ENCODE data around the gene SUPT4H1.

The SUPT4H1 gene

GRCh38 chr17:58302171-58302918, 49.7 kb downstream of the SUPT4H1 start:
- no peak for TF ChIP-seq CTCF (IDR thresholded peaks at IDR 0.05; ENCODE audit: extremely low read depth, insufficient read depth, missing control alignments)
- in situ Hi-C loops (cut with MboI; ENCODE audit: low pct_unique_long_range_greater_than_20kb, low sequenced_read_pairs, unreplicated experiment), result loop anchor here (10.0 kb wide), 1 partner anchor 142 kb away; no protein-coding TSS in a partner anchor
- DNase-seq (ENCODE audit: low spot score), result no peak

DNA sequence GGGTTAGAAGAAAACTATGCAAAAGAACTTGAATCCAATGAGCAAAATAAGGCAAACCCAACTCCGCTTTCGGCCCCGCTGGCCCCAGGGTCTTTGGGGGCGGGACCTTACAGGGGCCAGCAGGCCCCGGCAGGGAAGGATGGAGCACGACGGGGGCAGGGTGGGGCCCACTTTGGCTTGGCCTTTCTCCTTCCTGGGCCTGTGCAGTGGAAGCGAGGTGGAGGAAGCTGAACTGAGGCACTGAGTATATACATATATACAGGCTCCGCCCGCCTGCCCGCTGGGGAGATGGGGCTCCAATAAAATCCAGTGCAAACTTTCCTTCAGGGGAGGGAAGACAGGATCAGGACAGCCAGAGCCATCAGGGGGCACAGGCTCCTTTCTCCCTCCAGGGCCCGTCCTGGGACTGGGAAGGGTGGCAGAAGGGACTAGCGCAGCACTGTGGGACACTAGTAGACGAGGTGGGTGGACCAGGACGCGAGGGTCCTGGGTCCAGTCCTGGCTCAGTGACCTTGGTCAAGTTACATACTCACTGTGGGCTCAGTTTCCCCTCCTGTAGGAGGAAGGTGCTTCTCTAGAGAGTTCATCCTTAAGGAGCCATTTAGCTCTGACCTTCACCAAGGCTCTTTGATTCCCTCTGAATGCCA, 50.4 kb downstream of the SUPT4H1 start:
- no peak for DNase-seq (ENCODE audit: low spot score)
- in situ Hi-C loops (cut with MboI; ENCODE audit: low pct_unique_long_range_greater_than_20kb, low sequenced_read_pairs, unreplicated experiment), result loop anchor here (10.0 kb wide), 1 partner anchor 143 kb away; no protein-coding TSS in a partner anchor
- TF ChIP-seq CTCF (IDR thresholded peaks at IDR 0.05; ENCODE audit: extremely low read depth, insufficient read depth, missing control alignments), result no peak

DNA sequence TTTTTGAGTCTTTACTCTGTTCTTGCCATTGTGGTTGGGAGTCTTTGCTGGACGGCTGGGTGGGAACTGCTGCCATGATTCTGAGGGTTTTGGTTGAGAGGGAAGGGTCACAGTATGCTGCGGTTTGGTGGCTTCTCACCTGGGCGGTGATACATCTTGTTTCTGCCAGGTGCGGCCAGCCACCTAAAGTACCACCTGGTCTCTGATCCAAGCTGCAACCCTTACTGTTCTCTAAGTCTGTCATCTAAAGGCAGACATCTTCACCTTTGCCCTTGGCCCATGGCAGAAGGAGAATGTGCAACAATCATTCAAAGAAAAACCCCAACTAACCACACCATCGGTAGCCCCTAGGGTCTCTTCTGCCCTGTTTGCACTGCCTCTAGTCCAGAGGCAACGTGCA, 51.7 kb downstream of the SUPT4H1 start:
- TF ChIP-seq CTCF (IDR thresholded peaks at IDR 0.05; ENCODE audit: extremely low read depth, insufficient read depth, missing control alignments), result no peak

More for the DNA sequence above, 51.7 kb downstream of the SUPT4H1 start:
- in situ Hi-C loops (cut with MboI; ENCODE audit: low pct_unique_long_range_greater_than_20kb, low sequenced_read_pairs, unreplicated experiment), result loop anchor here (10.0 kb wide), 1 partner anchor 144 kb away; no protein-coding TSS in a partner anchor
- DNase-seq (ENCODE audit: low spot score), result no peak
